K562 (cell line): Measurements from ENCODE around the gene FBXW8. TPM values are rescaled to one million over a fixed set of nuclear protein-coding genes. Genes with fewer than 3 reads are reported as not detected.

ENCODE experiments used
- ATAC-seq: fragments of 200-7000 bp; cut with Tn5 transposase; 3 replicates; pipeline ENCODE4 v1.9.1; 2020; ENCODE audit warnings: moderate library complexity
- BruUV-seq: library from RNA; stranded (reverse); fragments of 400-500 nt; replicated peaks from 2 replicates; lab custom pipeline; 2021; lab: Mats Ljungman, UMichigan
- CTCF ChIA-PET: fragments of 300-600 bp; formaldehyde crosslinking; extraction: SDS; loops from one replicate; lab custom pipeline; 2021; ENCODE audit warnings: low intra/inter-chr PET ratio; lab: Yijun Ruan, JAX
- POLR2A ChIA-PET: fragments of 300-600, 350-650 bp; sonication (Branson Sonifier 250); formaldehyde crosslinking; extraction: SDS; loops from one replicate; lab custom pipeline; 2021; ENCODE audit warnings: antibody characterized with exemption, inconsistent platforms; lab: Yijun Ruan, JAX
- DNase-seq, 4 experiments: peaks; one replicate each; pipeline versions ENCODE4 v3.0.0 to v3.0.0-alpha.2; 2011 to 2018; ENCODE audit warnings: low spot score in 3 of 4, mixed read lengths in 3 of 4; ENCODE audit errors: extremely low read depth in 1 of 4
- FAIRE-seq: peaks from 2 replicates; lab custom pipeline; 2011; peaks lifted over from hg19 to GRCh38; lab: Jason Lieb, UNC
- H2AFZ ChIP-seq: 2 replicates; pipeline ENCODE4 v1.6.0; 2011; ENCODE audit warnings: low read depth, low read length, control low read depth, inconsistent platforms
- H3K27ac ChIP-seq: fragments of 200-600 bp; 3 replicates; pipeline ENCODE4 v1.8.0; 2011; ENCODE audit warnings: low read depth, mild to moderate bottlenecking, control low read depth, inconsistent platforms, low read length, moderate library complexity, mixed read lengths; ENCODE audit errors: extremely low read depth
- H3K27me3 ChIP-seq, 2 experiments: fragments of 300-600 bp in 1 of 2; 2 replicates in 1 of 2; 3 replicates in 1 of 2; pipeline versions ENCODE4 v1.6.0 to v1.8.0; 2011; ENCODE audit warnings: inconsistent platforms in 2 of 2, low read length in 2 of 2, mild to moderate bottlenecking in 1 of 2, mixed read lengths in 1 of 2, moderate library complexity in 1 of 2; ENCODE audit not compliant: control insufficient read depth in 2 of 2, insufficient read depth in 2 of 2
- H3K36me3 ChIP-seq: fragments of 300-600 bp; 3 replicates; pipeline ENCODE4 v1.8.0; 2011; ENCODE audit warnings: mild to moderate bottlenecking, low read length, inconsistent platforms; ENCODE audit not compliant: control insufficient read depth, insufficient read depth
- H3K4me1 ChIP-seq, 2 experiments: fragments of 200-600 bp in 1 of 2; replicated peaks in 1 of 2; 2 replicates in 1 of 2; 3 replicates in 1 of 2; pipeline versions ENCODE4 v1.5.1 to v1.8.0; 2011; ENCODE audit warnings: inconsistent platforms in 2 of 2, low read length in 2 of 2, mild to moderate bottlenecking in 1 of 2, mixed read lengths in 1 of 2, moderate library complexity in 1 of 2; ENCODE audit not compliant: control insufficient read depth in 2 of 2, insufficient read depth in 2 of 2
- H3K4me2 ChIP-seq: 2 replicates; pipeline ENCODE4 v1.6.1; 2011; ENCODE audit warnings: low read length, control low read depth, inconsistent platforms, mixed read lengths; ENCODE audit not compliant: insufficient read depth
- H3K4me3 ChIP-seq: fragments of 200-600 bp; sonication (generic), shearing (Covaris generic); 2 replicates; pipeline ENCODE4 v1.5.1; 2016; ENCODE audit warnings: control low read depth, inconsistent platforms
- H3K79me2 ChIP-seq: fragments of 200-600 bp; 3 replicates; pipeline ENCODE4 v1.8.0; 2011; ENCODE audit warnings: low read length, inconsistent platforms; ENCODE audit not compliant: control insufficient read depth, insufficient read depth
- H3K9ac ChIP-seq, 2 experiments: 2 replicates each; pipeline versions ENCODE4 v1.6.0 to v1.6.1; 2011; ENCODE audit warnings: low read depth in 2 of 2, low read length in 2 of 2, control low read depth in 1 of 2, inconsistent platforms in 1 of 2, mild to moderate bottlenecking in 1 of 2, mixed read lengths in 1 of 2; ENCODE audit not compliant: insufficient read depth in 1 of 2
- H3K9me1 ChIP-seq: one replicate; pipeline ENCODE4 v1.6.0; 2011; ENCODE audit warnings: inconsistent platforms, mild to moderate bottlenecking, low read length, moderate library complexity; ENCODE audit not compliant: control insufficient read depth, insufficient read depth
- H3K9me3 ChIP-seq: replicated peaks from 2 replicates; pipeline ENCODE4 v1.5.1; 2011; ENCODE audit warnings: low read depth, low read length, inconsistent platforms; ENCODE audit not compliant: control insufficient read depth, insufficient read depth
- H4K20me1 ChIP-seq: replicated peaks from 2 replicates; pipeline ENCODE4 v1.6.1; 2011; ENCODE audit warnings: low read length, inconsistent platforms, mixed read lengths; ENCODE audit not compliant: control insufficient read depth, insufficient read depth
- ADNP ChIP-seq: fragments of 200-800 bp; sonication (Bioruptor generic); IDR thresholded peaks from 2 replicates; pipeline ENCODE4 v1.6.1; 2016; ENCODE audit warnings: missing genetic modification characterization, missing compliant biosample characterization
- SIX5 ChIP-seq, 2 experiments: IDR thresholded peaks; 2 replicates each; pipeline ENCODE4 v1.6.1; 2011; ENCODE audit warnings: low read length in 2 of 2, borderline replicate concordance in 1 of 2, low read depth in 1 of 2, mild to moderate bottlenecking in 1 of 2, moderate library complexity in 1 of 2; ENCODE audit not compliant: insufficient read depth in 1 of 2
- ZNF121 ChIP-seq: sonication (generic); formaldehyde crosslinking; conservative IDR thresholded peaks from 2 replicates; pipeline ENCODE4 v1.8.0; 2022; ENCODE audit warnings: missing genetic modification reagents
- WGBS: fragments of 100-300 bp; shearing (Covaris generic); methylation state at CpG from one replicate; pipeline ENCODE4 v1.1.6; 2016; ENCODE audit warnings: low coverage, mixed read lengths; ENCODE audit not compliant: insufficient coverage; ENCODE audit errors: missing lambda C conversion rate; 5-methylcytosine and 5-hydroxymethylcytosine counted together
- in situ Hi-C: fragments of 300-500 bp; cut with MboI; formaldehyde crosslinking; loops from 4 replicates; pipeline ENCODE4 v1.15.0; 2018; ENCODE audit warnings: inconsistent platforms, mixed read lengths
- intact Hi-C: fragments of 100-400 bp; cut with micrococcal nuclease; formaldehyde crosslinking; loops from 2 replicates; pipeline ENCODE4 v1.14.2; 2022
- polyA plus RNA-seq, 8 experiments: library from polyadenylated mRNA; depleted of rRNA in 4 of 8; stranded (reverse) in 5 of 8; unstranded in 3 of 8; fragments of >200 nt; fragmentation: Nextera tagmentation in 2 of 8; fragmentation: Illumina TruSeq in 1 of 8; extraction: Ambion mirVana in 2 of 8; extraction: Trizol in 1 of 8; gene quantifications; 2 replicates each; pipeline versions ENCODE4 v1.2.1 to v1.2.3, GENCODE V29; 2011 to 2014; ENCODE audit warnings: inconsistent platforms in 1 of 8, missing spikeins in 1 of 8
- total RNA-seq, 7 experiments: library from RNA; depleted of rRNA in 6 of 7; stranded (reverse); fragments of >200 nt in 6 of 7; fragmentation: Illumina TruSeq in 2 of 7; extraction: Trizol in 2 of 7; gene quantifications; 2 replicates each; pipeline versions ENCODE4 v1.2.1 to v1.2.3, GENCODE V29; 2011 to 2021; ENCODE audit warnings: low replicate concordance in 1 of 7
- TF ChIP-seq, protein P1 (sequence below): fragments of 450-650 bp; formaldehyde crosslinking; IDR thresholded peaks from 2 replicates; pipeline ENCODE4 v1.4.0; 2022; ENCODE audit warnings: mild to moderate bottlenecking, moderate library complexity
- TF ChIP-seq, protein P2 (sequence below): sonication (generic); formaldehyde crosslinking; IDR thresholded peaks from 2 replicates; pipeline ENCODE4 v1.8.0; 2022; ENCODE audit warnings: mild to moderate bottlenecking, missing genetic modification reagents

The FBXW8 gene
- total and polyA plus RNA-seq, 9 of the 15 experiments (the other 6 are each of a cell fraction or from before 2014, with no cell fraction given) = 0.58 to 8.3 (median 4.4) TPM

DNA sequence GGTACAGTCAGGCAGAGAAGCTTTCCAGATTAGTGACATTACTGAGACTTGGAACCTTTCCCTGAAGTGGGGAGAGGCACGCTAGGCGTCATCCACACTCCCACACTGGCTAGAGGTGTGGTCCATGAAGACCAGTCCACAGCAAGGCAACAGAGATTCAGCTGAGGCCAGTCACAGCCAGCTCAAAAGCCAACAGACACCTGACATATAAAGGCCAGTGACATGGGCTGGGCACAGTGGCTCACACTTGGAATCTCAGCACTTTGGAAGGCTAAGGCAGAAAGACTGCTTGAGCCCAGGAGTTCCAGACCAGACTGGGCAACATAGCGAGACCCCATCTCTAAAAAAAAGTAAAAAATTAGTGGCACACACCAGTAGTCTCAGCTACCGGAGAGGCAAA lies 40.4 kb upstream of the FBXW8 start:
- in situ Hi-C loops (no loop called here), intact Hi-C loops (no loop called here)
- Histone ChIP-seq H3K4me2 (no peak overlapping the region), H2AFZ (no peak overlapping the region), H3K27me3 (peaks cover 17 to 35% of the 10 kb centered on the region in 2 experiments; a peak in 4 of 5 replicates), H3K9ac (no peak overlapping the region), H3K9me3 (no peaks in the 10 kb centered on the region), H3K4me3 (no peak overlapping the region), H3K79me2 (no peaks in the 10 kb centered on the region), H4K20me1 (peaks cover 3% of the 10 kb centered on the region; the same call in 1 of the 2 replicates), H3K27ac (no peak overlapping the region; the same call in 2 of the 3 replicates), H3K4me1 (no peaks in the 10 kb centered on the region), H3K36me3 (no peaks in the 10 kb centered on the region), H3K9me1 (no peaks in the 10 kb centered on the region)
- TF ChIP-seq SIX5 (IDR thresholded peaks at IDR 0.05; ENCODE audit: borderline replicate concordance in 1 of 2, insufficient read depth in 1 of 2, low read depth in 1 of 2, low read length in 2 of 2) (no peak), ZNF121 (CRISPR knock-in tag) (peak; percentile 91), ADNP (tag) (no peak)
- TF ChIP-seq, protein P1, sequence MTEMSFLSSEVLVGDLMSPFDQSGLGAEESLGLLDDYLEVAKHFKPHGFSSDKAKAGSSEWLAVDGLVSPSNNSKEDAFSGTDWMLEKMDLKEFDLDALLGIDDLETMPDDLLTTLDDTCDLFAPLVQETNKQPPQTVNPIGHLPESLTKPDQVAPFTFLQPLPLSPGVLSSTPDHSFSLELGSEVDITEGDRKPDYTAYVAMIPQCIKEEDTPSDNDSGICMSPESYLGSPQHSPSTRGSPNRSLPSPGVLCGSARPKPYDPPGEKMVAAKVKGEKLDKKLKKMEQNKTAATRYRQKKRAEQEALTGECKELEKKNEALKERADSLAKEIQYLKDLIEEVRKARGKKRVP (CRISPR knock-in tag) = no peak
- TF ChIP-seq, protein P2, sequence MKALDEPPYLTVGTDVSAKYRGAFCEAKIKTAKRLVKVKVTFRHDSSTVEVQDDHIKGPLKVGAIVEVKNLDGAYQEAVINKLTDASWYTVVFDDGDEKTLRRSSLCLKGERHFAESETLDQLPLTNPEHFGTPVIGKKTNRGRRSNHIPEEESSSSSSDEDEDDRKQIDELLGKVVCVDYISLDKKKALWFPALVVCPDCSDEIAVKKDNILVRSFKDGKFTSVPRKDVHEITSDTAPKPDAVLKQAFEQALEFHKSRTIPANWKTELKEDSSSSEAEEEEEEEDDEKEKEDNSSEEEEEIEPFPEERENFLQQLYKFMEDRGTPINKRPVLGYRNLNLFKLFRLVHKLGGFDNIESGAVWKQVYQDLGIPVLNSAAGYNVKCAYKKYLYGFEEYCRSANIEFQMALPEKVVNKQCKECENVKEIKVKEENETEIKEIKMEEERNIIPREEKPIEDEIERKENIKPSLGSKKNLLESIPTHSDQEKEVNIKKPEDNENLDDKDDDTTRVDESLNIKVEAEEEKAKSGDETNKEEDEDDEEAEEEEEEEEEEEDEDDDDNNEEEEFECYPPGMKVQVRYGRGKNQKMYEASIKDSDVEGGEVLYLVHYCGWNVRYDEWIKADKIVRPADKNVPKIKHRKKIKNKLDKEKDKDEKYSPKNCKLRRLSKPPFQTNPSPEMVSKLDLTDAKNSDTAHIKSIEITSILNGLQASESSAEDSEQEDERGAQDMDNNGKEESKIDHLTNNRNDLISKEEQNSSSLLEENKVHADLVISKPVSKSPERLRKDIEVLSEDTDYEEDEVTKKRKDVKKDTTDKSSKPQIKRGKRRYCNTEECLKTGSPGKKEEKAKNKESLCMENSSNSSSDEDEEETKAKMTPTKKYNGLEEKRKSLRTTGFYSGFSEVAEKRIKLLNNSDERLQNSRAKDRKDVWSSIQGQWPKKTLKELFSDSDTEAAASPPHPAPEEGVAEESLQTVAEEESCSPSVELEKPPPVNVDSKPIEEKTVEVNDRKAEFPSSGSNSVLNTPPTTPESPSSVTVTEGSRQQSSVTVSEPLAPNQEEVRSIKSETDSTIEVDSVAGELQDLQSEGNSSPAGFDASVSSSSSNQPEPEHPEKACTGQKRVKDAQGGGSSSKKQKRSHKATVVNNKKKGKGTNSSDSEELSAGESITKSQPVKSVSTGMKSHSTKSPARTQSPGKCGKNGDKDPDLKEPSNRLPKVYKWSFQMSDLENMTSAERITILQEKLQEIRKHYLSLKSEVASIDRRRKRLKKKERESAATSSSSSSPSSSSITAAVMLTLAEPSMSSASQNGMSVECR (CRISPR knock-in tag) = no peak
- ATAC-seq (no peak), DNase-seq (no peak), FAIRE-seq (no peak)
- CTCF ChIA-PET = no interaction called here
- BruUV-seq = no TSS peak
- POLR2A ChIA-PET = no interaction called here
- WGBS = 3% methylated on average over 4 of the region's 4 CpGs
